ENCODE measurements around the gene PCGF6. TPM values are rescaled to one million over a fixed set of nuclear protein-coding genes. Genes with fewer than 3 reads are reported as not detected.

PCGF6 gene
- total RNA-seq, 1 donor = 10.4 TPM

DNA sequence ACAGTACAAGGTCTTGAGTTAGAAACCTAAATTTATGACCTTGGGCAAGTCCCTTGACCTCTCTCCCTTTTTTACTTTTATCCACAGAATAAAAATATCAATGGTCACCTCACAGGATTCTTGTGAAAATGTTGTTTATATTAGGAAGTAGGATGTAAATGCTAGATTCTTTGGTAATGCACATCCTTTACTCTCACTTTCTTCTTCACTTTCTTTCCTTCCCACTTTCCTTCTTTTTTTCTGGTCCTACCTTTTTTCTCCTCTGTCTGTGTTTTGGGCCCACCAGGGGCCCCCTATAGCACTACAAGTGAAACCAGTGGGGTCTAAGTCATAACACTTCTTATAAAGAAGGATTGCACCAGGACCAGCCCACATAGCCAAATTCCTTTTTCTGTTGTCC is 93.1 kb downstream of the PCGF6 start:
- no peak overlapping the region for H3K4me3 ChIP-seq (ENCODE audit: low read depth, low read length)
- TF ChIP-seq, protein P1, sequence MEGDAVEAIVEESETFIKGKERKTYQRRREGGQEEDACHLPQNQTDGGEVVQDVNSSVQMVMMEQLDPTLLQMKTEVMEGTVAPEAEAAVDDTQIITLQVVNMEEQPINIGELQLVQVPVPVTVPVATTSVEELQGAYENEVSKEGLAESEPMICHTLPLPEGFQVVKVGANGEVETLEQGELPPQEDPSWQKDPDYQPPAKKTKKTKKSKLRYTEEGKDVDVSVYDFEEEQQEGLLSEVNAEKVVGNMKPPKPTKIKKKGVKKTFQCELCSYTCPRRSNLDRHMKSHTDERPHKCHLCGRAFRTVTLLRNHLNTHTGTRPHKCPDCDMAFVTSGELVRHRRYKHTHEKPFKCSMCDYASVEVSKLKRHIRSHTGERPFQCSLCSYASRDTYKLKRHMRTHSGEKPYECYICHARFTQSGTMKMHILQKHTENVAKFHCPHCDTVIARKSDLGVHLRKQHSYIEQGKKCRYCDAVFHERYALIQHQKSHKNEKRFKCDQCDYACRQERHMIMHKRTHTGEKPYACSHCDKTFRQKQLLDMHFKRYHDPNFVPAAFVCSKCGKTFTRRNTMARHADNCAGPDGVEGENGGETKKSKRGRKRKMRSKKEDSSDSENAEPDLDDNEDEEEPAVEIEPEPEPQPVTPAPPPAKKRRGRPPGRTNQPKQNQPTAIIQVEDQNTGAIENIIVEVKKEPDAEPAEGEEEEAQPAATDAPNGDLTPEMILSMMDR (IDR thresholded peaks at IDR 0.05; ENCODE audit: insufficient read depth, low read depth, low read length) = no peak
- DNase-seq (ENCODE audit: low read depth) = no peak

DNA sequence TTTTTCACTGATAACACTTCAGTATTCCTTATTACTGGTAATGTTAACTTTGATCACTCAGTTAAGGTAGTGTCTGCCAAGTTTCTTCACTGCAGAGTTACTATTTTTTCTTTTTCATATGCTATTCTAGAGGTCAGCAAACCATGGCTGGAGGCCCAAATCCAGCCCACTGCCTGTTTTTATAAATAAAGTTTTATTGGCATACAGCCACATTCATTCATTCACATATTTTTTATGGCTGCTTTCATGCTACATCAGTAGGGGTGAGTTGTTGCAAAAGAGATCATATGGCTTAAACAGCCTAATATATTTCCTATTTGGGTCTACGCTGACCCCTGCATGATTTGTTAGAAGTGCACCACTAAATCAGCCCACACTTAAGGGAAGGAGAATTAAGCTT is 94.3 kb downstream of the PCGF6 start:
- H3K4me3 ChIP-seq (ENCODE audit: low read depth, low read length) = no peak overlapping the region
- DNase-seq (ENCODE audit: low read depth) = no peak
- TF ChIP-seq, protein P1 (IDR thresholded peaks at IDR 0.05; ENCODE audit: insufficient read depth, low read depth, low read length) = no peak

DNA sequence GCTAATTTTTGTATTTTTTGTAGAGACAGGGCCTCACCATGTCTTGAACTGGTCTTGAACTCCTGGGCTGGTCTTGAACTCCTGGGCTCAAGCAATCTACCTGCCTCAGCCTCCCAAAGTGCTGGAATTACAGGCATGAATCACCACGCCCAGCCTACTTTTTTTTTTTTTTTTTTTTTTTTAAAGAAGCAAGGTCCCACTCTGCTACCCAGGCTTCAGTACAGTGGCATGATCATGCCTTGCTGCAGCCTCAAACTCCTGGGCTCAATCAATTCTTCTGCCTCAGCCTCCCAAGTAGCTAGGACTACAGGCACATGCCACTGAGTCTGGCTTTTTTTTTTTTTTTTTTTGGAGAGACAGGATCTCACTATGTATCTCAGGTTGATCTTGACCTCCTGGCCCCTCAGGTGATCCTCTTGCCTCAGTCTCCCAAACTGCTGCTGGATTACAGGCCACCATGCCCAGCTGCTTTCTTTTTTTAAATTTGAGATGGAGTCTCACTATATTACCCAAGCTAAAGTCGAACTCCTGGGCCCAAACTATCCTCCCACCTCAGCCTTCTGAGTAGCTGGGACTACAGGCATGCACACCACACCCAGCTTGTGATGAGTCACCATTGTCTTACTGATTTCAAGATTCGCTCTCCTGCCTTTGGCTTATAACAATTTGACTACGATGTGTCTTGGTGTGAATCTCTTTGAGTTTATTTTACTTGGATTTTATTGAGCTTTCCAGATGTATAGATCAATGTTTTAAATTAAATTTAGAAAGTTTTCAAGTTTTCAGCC is 96.2 kb downstream of the PCGF6 start:
- DNase-seq (ENCODE audit: low read depth) = peak; percentile 44
- TF ChIP-seq, protein P1 (IDR thresholded peaks at IDR 0.05; ENCODE audit: insufficient read depth, low read depth, low read length) = no peak
- no peak overlapping the region for H3K4me3 ChIP-seq (ENCODE audit: low read depth, low read length)

DNA sequence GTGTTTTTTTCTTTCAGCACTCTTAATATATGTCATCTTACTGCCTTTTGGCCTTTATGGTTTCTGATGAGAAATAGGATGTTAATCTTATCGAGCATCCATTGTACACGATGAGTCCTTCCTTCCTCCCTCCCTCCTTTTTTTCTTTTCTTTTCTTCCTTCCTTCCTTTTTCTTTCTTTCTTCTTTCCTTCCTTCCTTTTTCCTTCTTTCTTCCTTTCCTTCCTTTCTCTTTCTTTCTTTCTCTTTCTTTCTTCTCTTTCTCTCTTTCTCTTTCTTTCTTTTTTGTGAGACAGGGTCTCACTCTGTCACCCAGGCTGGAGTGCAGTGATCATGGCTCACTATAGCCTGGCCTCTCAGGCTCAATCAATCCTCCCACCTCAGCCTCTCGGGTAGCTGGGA is 96.8 kb downstream of the PCGF6 start:
- TF ChIP-seq, protein P1 (IDR thresholded peaks at IDR 0.05; ENCODE audit: insufficient read depth, low read depth, low read length) = no peak
- DNase-seq (ENCODE audit: low read depth) = no peak
- H3K4me3 ChIP-seq (ENCODE audit: low read depth, low read length) = no peak overlapping the region

Small RNA genes lying within 50 kb of the gene (small RNA-seq; reads per million reads assigned to genes)
- gene RNU11-3P = not detected

Other genes starting within 250 kb of the PCGF6 start
- gene NT5C2, start 157.9 kb downstream of the PCGF6 start, total RNA-seq = 64.4 and 92.0 TPM in 2 replicates
- gene RPEL1, start 105.3 kb downstream of the PCGF6 start, total RNA-seq = 0.32 and 0.43 TPM in 2 replicates
- gene INA, start 74.0 kb downstream of the PCGF6 start, total RNA-seq = 1.3 and 1.7 TPM in 2 replicates
- gene TAF5, start 16.8 kb upstream of the PCGF6 start, total RNA-seq = 4.2 and 5.6 TPM in 2 replicates
- gene ATP5MK, start 45.3 kb upstream of the PCGF6 start, total RNA-seq = 175 and 217 TPM in 2 replicates
- 28.7 and 36.3 TPM in 2 replicates for gene PDCD11, start 45.5 kb upstream of the PCGF6 start, total RNA-seq
- gene CALHM2, start 101.2 kb upstream of the PCGF6 start, total RNA-seq = 19.6 and 32.4 TPM in 2 replicates
- gene CALHM1, start 107.8 kb upstream of the PCGF6 start, total RNA-seq = not detected in 2 replicates
- gene CALHM3, start 128.1 kb upstream of the PCGF6 start, total RNA-seq = under 0.01 TPM in 2 replicates
- under 0.01 TPM in 2 replicates for gene NEURL1, start 142.6 kb upstream of the PCGF6 start, total RNA-seq

Data from fibroblast of villous mesenchyme (primary cell).